Large intestine (tissue), 3 donors: ENCODE data around the gene C12orf75. TPM values are rescaled to one million over a fixed set of nuclear protein-coding genes. Genes with fewer than 3 reads are reported as not detected.
"Not testable (repeated sequence)": the region's sequence is repeated elsewhere in the genome, so short reads cannot be mapped to it uniquely, and the experiment has no call there.

ENCODE experiments used
- DNase-seq, 2 donors: peaks; one replicate each; pipeline versions ENCODE4 v3.0.0 to v3.0.0-alpha.2; 2013
- H3K27ac ChIP-seq: one replicate; pipeline ENCODE4 v1.5.1; 2013; ENCODE audit warnings: low read length
- H3K27me3 ChIP-seq: 2 replicates; pipeline ENCODE4 v1.6.1; 2013; ENCODE audit warnings: low read length; ENCODE audit not compliant: control insufficient read depth, insufficient read depth
- H3K36me3 ChIP-seq: 2 replicates; pipeline ENCODE4 v1.6.1; 2013; ENCODE audit warnings: low read length; ENCODE audit not compliant: control insufficient read depth, insufficient read depth
- H3K4me1 ChIP-seq: one replicate; pipeline ENCODE4 v1.6.1; 2013; ENCODE audit warnings: low read length; ENCODE audit not compliant: control insufficient read depth, insufficient read depth
- H3K4me3 ChIP-seq: one replicate; pipeline ENCODE4 v1.5.1; 2013; ENCODE audit warnings: low read length
- H3K9me3 ChIP-seq: one replicate; pipeline ENCODE4 v1.6.1; 2013; ENCODE audit warnings: mild to moderate bottlenecking, low read depth, low read length, moderate library complexity; ENCODE audit not compliant: control insufficient read depth
- WGBS: methylation state at CpG from one replicate; pipeline ENCODE4 v1.1.5; 2013; ENCODE audit warnings: low lambda C conversion rate; ENCODE audit not compliant: insufficient coverage; 5-methylcytosine and 5-hydroxymethylcytosine counted together
- polyA plus RNA-seq: library from polyadenylated mRNA; unstranded; fragments of 120-200 nt; gene quantifications from one replicate; pipeline ENCODE4 v1.2.1, GENCODE V29; 2013

C12orf75 gene
- polyA plus RNA-seq, 1 donor: 31.2 TPM

DNA sequence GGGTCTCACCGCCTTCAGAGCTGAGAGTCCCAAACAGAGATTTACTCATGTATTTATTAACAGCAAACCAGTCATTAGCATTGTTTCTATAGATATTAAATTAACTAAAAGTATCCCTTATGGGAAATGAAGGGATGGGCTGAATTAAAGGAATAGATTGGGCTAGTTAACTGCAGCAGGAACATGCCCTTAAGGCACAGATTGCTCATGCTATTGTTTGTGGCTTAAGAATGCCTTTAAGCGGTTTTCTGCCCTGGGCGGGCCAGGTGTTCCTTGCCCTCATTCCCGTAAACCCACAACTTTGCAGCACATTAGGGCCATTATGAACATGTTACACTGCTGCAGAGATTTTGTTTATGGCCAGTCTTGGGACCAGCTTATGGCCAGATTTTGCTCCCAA, 21.7 kb upstream of the C12orf75 start:
- not testable (repeated sequence) for H3K4me3 ChIP-seq, H3K27ac ChIP-seq, H3K27me3 ChIP-seq, H3K9me3 ChIP-seq, H3K36me3 ChIP-seq, H3K4me1 ChIP-seq, DNase-seq
- no CpG with 5 or more reads among the region's 4 CpGs for WGBS

DNA sequence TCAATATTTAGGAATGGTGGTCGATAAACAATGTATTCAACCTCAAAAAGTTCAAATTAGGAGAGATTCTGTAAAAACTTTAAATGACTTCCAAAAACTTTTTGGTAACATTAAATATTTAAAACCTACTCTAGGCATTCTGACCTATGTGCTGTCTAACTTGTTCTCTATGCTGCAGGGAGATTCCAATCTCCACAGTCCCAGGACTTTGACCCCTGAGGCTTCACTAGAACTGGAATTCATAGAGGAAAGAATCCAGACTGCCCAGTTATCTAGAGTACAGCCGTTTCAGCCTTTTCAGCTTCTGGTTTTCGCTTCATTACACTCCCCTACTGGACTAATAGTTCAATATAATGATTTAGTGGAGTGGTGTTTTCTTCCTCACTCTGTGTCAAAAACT, 21.1 kb upstream of the C12orf75 start:
- no CpG with 5 or more reads among the region's 3 CpGs for WGBS
- not testable (repeated sequence) for DNase-seq, H3K36me3 ChIP-seq, H3K27ac ChIP-seq, H3K9me3 ChIP-seq, H3K4me1 ChIP-seq, H3K4me3 ChIP-seq, H3K27me3 ChIP-seq

DNA sequence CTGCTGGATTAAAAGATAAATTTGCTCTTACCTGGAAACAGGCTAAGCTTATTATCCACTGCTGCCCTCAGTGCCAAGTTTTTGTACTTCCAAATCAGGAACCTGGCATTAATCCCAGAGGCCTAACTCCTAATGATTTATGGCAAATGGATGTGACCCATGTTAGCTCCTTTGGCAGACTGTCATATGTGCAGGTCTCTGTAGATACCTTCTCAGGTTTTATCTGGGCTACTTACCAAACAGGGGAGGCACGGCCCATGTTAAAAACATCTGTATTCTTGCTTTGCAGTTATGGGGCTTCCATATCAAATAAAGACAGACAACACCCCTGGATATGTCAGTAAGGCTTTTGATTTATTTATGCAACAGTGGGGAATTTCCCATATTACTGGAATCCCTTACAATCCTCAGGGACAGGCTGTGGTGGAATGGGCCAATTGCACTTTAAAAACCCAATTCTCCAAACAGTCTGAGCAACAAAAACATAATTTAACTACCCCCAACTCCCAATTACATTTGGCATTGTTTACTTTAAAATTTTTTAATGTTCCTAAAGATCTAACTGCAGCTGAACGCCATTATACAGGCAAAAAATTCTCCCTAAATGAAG, 19.9 kb upstream of the C12orf75 start:
- not testable (repeated sequence) for H3K27me3 ChIP-seq, H3K4me3 ChIP-seq, DNase-seq, H3K36me3 ChIP-seq, H3K27ac ChIP-seq, H3K4me1 ChIP-seq, H3K9me3 ChIP-seq
- WGBS: no CpG with 5 or more reads among the region's 2 CpGs

DNA sequence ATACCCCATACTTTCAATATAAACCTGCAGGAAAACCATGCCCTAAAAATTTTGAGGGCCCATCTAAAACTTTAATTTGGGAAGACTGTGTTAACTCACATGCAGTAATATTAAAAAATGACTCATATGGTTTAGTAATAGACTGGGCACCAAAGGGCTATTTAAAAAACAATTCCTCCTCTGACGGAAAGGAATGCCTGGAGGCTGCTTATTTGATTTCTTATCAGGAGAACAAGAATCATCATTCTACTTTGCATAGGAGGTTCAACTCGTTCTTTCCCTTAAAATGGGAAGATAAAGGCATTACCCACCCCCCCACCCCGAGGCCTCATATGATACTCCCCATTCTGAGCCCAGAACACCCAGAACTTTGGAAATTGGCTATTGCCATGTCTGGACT, 18.6 kb upstream of the C12orf75 start:
- not testable (repeated sequence) for H3K27me3 ChIP-seq, DNase-seq, H3K27ac ChIP-seq, H3K36me3 ChIP-seq, H3K4me3 ChIP-seq, H3K9me3 ChIP-seq
- H3K4me1 ChIP-seq: peaks cover 13% of the 10 kb centered on the region
- 57% methylated on average over 1 of the region's 3 CpGs for WGBS

DNA sequence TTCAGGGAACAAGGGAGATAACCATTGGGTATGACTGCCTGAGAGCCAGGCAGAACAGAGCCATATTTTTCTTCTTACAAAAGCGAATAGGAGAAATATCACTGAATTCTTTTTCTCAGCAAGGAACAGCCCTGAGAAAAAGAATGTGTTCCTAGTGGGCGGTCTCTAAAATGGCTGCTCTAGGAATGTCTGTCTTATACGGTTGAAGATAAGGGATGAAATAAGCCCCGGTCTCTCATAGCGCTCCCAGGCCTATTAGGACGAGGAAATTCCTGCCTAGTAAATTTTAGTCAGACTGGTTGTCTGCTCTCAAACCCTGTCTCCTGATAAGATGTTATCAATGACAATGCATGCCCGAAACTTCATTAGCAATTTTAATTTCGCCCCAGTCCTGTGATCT, 16.7 kb upstream of the C12orf75 start:
- not testable (repeated sequence) for H3K27ac ChIP-seq, H3K4me3 ChIP-seq, DNase-seq, H3K36me3 ChIP-seq, H3K27me3 ChIP-seq, H3K9me3 ChIP-seq
- WGBS: no CpG with 5 or more reads among the region's 8 CpGs
- peaks cover 25% of the 10 kb centered on the region for H3K4me1 ChIP-seq

DNA sequence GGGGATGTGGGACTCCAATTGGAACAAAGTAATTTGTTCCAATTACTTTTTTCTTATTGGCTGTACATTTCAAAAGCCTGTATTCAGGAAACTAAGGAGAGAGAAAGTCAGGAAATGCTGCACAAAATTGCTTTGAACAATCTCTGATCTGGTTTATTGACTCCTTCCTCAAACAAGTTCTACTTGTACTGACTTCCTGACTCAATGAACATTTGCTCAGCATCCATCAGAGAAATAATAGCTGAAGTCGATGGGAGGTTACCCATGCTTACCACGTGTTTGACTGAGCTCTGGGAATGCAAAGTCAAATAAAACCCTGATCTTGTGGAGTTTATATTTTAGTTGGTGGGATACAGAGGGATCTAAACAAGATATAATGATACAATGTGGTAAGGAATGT, 15.4 kb upstream of the C12orf75 start:
- no peak overlapping the region for H3K27ac ChIP-seq
- WGBS: no CpG with 5 or more reads among the region's 2 CpGs

DNA sequence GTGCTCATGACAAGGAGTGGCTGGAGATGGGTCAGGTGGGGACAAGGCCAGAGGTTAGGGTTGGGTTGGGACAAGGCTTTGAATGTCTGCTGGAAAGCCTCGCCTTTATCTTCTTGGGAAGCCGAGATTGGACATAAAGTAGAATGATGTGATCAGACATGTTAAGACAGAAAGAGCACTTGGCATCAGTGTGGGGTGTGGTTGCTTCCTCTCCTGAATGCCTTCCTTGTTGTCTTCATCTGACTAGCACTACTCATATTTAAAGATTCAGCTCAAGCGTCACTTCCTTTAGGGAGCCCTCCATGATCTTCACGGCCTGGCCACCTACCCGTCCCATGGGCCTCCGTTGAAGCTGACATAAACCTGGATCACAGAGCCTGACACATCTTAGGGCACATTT, 14.8 kb upstream of the C12orf75 start:
- no peak overlapping the region for H3K4me3 ChIP-seq
- no CpG with 5 or more reads among the region's 6 CpGs for WGBS
- no peaks in the 10 kb centered on the region for H3K36me3 ChIP-seq
- H3K4me1 ChIP-seq: peaks cover 38% of the 10 kb centered on the region
- H3K27me3 ChIP-seq: no peaks in the 10 kb centered on the region
- peak overlapping the region; percentile 20 for H3K27ac ChIP-seq
- H3K9me3 ChIP-seq: no peaks in the 10 kb centered on the region
- DNase-seq: no peak

More for the DNA sequence above, 15.4 kb upstream of the C12orf75 start:
- Histone ChIP-seq H3K36me3 (no peaks in the 10 kb centered on the region), H3K4me1 (peaks cover 35% of the 10 kb centered on the region), H3K4me3 (no peak overlapping the region), H3K27me3 (no peaks in the 10 kb centered on the region), H3K9me3 (no peaks in the 10 kb centered on the region)
- DNase-seq: no peak

DNA sequence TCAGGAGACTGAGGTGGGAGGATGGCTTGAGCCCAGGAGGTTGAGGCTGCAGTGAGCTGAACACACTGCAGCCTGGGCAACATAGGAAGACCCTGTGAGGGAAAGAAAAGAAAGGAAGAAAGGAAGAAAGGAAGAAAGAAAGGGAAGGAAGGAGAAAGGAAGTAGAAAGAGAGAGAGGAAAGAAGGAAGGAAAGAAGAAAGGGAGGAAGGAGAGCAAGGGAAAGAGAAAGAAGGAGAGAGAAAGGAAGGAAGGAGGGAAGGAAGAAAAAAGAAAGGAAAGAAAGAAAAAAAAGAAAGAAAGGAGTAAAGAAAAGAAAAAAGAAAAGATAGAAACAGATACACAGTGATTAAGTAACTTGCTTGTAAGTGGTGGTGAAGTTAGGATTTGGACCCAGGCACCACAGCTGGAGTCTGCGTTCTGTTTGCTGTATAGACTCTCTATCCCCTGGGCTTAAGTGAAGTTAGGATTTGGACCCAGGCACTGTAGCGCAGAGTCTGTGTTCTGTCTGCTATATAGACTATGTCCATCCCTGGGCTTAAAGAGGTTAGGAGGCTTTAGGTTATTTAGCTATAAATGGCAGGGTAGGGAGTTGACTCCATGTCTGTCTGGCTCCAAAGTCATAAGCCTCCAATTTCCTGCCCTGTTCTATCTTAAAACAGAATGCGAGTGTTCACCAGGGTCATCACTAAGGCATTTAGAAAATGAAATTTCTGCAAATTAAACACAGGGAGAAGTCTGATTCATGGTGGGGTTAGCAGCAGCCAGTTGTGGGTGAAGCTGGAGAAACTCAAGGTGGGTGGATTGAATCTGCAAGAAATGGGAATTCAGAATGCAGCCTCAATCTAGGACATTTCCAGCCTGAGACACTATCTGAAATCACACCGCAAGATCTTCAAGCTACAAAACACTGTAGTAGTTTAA, 13.3 kb upstream of the C12orf75 start:
- Histone ChIP-seq H3K9me3 (no peaks in the 10 kb centered on the region), H3K4me1 (peaks cover 50% of the 10 kb centered on the region), H3K27me3 (no peaks in the 10 kb centered on the region), H3K4me3 (no peak overlapping the region), H3K27ac (peak overlapping the region; percentile 89), H3K36me3 (no peaks in the 10 kb centered on the region)
- no CpG with 5 or more reads among the region's 4 CpGs for WGBS
- peak in 1 of 2 donors; percentile 53 for DNase-seq

DNA sequence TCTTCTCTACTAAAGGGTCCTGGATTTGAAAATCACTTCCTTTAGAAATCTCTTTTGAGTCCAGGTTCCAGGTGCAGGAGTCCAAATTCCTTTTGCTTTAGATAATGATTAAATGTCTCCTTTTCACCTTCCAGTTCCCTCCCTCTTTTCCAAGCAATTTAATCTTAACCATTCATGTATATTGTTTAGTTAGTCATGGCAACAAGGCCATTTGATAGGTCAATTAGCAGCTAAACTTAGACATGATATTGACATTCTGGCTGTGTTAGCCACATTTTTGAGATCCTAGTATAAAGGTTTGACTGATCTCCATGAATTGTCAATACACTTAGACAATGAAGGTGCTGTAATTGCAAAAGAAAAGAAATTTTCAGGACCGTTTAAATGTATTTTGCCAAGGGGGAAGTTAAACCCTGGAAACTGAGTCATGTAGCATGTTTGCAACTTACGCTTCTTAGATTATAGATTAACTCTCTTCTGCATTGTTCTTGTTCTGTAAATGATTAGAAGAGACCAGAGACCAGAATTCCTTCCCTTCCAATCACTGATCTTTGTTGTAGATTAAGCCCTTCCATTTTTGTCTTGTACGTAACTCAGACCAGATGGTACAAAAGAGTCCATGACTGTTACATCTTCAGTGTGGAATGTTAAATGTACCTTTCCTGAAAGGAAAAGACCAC, 12.4 kb upstream of the C12orf75 start:
- Histone ChIP-seq H3K4me3 (no peak overlapping the region), H3K27me3 (no peaks in the 10 kb centered on the region), H3K36me3 (no peaks in the 10 kb centered on the region), H3K27ac (peak overlapping the region; percentile 89), H3K9me3 (no peaks in the 10 kb centered on the region), H3K4me1 (peaks cover 53% of the 10 kb centered on the region)
- 40% methylated on average over 1 of the region's 3 CpGs for WGBS
- DNase-seq: peak; percentile 78 to 94

DNA sequence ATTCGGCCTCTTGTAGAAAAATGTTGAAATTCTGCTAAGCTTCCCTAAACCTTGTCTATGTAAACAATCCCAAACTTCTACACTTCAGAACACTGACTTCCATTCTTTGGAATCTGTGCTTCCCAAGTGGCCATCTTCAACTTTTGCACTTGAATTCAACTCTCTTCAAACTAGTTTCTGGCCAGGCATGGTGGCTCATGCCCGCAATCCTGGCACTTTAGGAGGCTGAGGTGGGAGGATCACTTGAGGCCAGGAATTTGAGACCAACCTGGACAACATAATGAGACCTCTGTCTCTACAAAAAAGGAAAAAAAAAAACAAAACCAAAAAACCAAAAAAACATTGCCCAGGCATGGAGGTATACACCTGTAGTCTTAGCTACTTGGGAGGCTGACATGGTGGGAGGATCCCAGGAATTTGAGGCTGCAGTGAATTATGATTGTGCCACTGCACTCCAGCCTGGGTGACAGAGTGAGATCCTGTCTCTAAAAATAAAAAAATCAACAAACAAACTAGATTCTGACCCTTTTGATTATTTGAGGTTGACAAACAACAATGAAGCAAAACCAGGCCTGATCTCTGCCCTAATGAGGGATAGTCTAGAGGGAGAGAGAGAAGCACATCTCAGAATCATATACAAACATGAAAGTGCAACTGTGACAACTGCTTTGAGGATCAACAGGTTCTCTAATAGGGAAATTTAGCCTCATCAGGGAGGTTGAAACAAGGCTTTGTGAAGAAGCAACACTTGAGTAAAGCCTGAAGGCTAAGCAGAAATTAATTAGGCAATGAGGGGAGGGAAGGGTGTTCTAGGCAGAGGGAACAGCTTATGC, 11.6 kb upstream of the C12orf75 start:
- WGBS: no CpG with 5 or more reads among the region's 2 CpGs
- H3K4me1 ChIP-seq: peaks cover 53% of the 10 kb centered on the region
- H3K4me3 ChIP-seq: no peak overlapping the region

More for the DNA sequence above, 11.6 kb upstream of the C12orf75 start:
- H3K27me3 ChIP-seq: no peaks in the 10 kb centered on the region
- peak in 1 of 2 donors; percentile 34 for DNase-seq
- peak overlapping the region; percentile 89 for H3K27ac ChIP-seq
- no peaks in the 10 kb centered on the region for H3K9me3 ChIP-seq
- H3K36me3 ChIP-seq: no peaks in the 10 kb centered on the region
